HG03139 (cell line): ENCODE results near the gene SUPT7L.

Experiments
- ATAC-seq: cut with Tn5 transposase; IDR thresholded peaks from one replicate; pipeline ENCODE4 v1.9.1; 2021; ENCODE audit not compliant: unreplicated experiment

The SUPT7L gene, protein sequence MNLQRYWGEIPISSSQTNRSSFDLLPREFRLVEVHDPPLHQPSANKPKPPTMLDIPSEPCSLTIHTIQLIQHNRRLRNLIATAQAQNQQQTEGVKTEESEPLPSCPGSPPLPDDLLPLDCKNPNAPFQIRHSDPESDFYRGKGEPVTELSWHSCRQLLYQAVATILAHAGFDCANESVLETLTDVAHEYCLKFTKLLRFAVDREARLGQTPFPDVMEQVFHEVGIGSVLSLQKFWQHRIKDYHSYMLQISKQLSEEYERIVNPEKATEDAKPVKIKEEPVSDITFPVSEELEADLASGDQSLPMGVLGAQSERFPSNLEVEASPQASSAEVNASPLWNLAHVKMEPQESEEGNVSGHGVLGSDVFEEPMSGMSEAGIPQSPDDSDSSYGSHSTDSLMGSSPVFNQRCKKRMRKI

DNA sequence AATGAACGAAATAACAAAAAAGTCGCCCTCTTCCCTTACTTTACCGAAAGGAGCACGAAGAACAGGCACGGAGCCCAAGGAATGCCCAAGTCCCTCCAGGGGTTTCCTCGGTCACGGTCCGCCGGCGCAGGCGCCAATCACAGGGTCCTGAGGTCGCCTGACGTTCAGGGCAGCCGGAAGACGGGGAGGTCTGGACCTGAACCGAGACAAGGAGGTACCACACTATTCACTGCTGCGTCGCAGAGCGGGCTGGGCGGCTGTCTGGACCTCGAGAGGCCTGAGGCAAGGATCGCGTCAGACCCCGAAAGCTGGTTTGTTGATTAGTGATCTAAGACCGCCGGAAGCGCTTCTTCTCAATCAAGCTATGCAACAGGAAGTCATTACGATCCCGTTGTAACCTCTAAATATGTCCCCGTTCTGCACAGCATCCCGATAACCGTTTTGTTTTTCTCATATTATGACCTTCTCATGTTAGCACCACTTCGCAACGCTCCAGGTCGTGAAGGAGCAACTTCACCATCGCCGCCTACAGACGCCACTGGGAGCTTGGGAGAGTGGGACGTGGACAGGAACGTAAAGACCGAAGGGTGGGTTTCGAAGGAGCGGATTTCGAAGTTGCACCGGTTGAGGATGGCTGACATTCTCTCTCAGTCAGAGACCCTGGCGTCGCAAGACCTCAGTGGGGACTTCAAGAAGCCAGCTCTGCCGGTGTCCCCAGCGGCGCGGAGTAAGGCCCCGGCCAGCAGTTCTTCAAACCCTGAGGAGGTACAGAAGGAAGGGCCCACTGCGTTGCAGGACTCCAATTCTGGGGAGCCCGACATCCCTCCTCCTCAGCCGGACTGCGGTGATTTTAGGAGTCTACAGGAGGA, at the start of gene SUPT7L, which contains the start of gene SLC4A1AP:
Gene SUPT7L (minus strand): TSS at position 330 of the 869 bp plus-strand sequence. CDS start 1,422 bp downstream, outside the sequence.
Gene SLC4A1AP (plus strand): TSS at position 605 of the 869 bp plus-strand sequence. CDS start 26 bp downstream, at position 631.
- ATAC-seq: peak; percentile 46

DNA sequence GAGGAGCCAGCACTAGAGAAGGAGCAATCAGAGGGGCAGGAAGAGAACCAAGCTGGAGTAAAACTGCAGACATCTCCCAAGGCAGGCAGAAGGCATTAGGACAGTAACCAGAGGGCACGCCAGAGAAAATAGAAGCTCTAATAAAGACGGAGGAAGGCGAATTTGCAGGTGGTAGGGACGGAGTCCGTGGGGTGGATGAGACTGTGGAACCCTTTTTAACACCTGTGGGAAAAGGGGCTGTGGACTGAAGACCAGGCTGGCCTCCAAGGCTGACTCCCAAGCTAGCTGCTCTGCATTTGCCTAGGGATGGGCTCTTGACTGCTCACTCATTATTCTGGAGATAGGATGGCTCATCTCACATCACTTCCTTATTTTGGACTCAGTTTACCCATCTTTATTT, 49.8 kb upstream of the SUPT7L start:
- no peak for ATAC-seq

DNA sequence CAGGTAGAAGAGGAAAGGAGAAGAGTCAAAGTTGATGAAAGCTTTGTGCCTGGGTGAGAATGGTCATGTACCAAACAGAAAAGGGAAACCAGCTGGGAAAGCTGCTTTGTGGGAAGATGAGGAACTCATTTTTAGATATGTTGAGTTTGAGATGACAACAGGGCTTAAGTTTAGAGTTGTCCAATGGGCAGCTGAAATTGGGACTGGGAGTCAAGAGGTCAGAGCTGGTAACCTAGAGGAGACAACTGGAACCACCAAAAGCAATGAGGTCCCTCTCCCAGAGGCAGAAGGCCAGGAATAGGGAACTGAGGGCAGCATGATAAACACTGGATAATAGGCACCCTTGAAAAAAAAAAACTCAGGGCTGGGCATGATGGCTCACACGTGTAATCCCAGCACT, 49.1 kb upstream of the SUPT7L start:
- no peak for ATAC-seq

DNA sequence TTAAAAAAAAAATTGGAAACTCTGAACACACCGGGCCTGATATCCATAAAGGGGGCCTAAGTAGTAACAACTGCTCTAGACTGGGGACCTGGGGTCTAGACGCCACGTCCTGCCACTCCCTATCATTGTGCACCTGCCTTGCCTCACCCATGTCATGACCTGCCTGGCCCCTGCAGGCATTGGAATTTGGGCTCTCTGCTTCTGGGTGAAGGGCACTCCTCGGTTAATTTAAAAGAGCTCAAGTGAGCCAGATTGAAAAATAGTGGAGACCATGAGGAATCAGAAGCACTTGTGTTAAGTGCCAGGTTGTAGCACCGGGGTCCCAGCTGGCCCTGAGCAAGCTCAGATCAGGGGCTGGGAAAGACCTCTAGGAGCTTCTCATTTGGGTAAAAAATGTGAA, 48.4 kb upstream of the SUPT7L start:
- no peak for ATAC-seq

DNA sequence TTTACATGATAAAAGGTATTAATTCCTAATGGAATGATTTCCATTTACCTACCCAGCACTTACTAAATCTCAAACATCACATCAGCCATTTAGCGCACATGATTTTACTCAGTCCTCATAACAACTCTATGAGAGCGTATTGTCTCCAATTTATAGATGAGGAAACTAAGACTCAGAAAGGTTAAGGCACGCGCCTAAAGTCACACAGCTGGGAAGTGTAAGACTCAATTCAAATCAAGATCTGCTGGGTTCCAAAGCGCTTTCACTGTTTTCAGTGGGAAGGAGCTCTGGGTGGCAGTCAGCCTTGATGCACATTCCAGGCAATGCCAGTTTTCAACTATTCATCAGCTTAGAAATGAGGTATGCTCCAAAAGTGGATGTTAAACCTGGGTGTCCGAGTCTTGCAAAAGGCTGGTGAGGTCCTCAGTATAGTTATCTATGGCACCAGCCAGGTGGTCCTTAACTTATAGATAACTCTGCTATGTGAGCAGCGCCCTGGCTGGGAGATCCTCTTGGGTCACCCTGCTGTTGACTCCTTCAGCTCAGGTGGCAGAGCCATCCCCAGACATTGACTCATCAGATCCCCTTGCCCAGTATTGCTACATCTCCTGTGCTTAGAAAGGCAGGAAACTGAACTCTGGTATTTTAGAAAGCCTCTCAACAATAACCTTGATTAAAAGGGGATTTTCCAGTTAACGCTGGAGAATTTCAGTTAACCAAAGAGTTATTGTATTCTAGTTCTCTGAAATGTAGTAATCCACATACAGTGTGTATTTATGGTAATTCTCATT, 47.4 kb upstream of the SUPT7L start:
- no peak for ATAC-seq

DNA sequence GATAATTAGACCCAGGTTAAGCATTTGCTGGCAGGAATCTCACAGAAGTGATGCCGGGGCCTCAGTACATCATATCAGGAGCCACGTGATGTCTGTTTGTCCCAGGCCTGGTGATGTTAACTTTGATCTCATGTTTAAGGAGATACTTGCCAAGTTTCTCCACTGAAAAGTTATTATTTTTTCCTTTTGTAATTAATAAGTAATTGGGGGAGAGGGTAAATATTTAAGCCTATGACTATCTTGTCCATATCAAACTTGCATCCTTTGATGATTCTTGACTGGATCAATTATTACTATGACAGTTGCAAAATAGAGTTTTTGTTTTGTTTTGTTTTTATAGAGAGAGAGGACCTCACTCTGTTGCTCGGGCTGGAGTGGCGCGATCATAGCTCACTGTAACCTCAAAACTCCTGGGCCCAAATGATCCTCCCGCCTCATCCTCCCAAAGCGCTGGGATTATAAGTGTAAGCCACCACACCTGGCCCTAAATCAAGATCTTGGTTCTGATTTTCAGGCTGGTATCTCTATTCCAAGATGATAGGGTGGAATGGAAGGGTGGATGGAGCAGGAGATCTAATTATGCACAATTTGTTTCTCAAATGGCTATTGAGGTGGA, 46.7 kb upstream of the SUPT7L start:
- no peak for ATAC-seq

DNA sequence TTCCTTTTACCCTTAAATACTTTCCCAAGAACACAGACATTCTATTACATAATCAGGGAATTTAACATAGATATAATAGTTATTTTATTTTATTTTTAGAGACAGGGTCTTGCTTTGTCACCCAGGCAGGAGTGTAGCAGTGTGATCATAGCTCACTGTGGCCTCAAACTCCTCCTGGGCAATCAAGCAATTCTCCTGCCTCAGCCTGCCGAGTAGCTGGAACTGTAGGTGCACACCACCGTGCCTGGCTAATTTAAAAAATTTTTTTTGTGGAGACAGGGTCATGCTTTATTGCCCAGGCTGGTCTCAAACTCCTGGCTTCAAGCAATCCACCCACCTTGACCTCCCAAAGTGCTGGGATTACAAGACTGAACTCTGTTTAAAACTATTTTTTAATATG, 45.9 kb upstream of the SUPT7L start:
- ATAC-seq: no peak

DNA sequence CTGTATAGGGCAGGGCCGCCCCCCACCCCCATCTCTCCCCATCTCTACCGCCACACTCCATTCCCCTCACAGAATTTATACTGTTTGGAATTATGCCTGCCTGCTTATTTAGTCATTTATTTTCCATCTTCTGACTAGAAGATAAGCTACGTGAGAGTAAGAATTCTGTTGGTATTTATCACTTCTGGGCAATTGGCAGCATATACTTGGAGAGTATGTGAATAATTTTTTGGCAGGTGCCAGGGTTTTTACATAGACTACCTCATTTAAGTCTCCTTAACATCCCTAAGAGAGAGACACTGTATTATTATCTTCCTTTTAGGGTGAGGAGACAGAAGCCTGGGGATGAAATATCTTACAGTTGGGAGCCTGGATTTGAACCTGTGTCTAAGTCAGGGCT, 45.3 kb upstream of the SUPT7L start:
- no peak for ATAC-seq

DNA sequence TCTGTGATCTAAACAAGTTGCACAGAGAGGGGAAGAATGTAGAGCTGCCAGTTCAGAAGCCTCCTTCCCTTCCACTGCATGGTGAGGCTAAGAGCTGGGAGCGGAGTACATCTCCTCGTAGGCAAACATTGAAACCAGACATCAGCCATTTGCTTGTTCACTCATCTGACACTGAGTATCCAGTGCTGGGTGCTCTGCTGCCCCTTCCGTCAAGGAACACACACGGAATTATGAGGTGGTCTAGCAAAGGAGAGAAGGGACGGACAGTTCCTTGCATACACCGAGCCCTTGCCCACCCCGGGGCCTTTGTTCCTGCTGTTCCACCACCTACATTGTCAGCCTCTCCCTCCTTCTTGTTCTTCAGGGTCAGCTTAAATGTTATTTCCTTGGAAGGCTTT, 44.8 kb upstream of the SUPT7L start:
- no peak for ATAC-seq

DNA sequence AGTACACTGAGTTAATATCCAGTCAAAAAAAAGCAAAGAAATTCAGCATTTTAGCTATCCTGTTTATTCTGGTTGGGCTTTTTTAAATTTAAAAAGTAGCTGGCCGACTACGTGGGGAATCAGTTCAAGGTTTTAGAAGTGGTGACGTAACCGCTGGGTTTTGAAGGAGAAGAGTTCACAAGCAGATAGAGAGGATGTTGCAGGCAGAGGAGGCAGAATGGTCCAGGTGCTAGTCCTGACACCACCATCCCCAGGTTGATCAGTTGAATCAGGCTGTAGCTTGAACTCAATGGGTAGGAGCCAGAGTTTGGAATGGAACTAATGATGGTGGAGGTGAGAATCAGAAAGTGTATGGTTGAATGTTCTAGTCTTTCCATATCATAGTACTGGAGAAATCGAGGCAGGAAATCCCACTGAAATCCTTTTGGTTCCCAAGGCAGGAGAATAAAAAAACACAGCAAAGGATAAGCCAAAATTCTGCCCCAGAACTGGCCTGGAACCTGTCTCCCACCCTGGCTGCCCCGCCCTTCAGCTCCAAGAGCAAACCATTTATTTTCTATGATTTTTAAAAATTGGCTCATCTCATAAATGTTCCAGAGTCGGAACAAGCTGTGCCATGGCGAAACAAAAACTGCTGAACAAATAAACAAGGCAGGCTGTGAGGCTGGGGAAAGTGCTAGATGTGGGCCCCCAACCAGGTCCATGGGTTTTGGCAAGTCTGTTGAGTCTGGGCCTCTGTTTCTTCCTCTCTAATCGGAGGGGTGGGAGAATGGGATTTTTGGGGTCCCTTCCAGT, 44.2 kb upstream of the SUPT7L start:
- ATAC-seq: no peak

DNA sequence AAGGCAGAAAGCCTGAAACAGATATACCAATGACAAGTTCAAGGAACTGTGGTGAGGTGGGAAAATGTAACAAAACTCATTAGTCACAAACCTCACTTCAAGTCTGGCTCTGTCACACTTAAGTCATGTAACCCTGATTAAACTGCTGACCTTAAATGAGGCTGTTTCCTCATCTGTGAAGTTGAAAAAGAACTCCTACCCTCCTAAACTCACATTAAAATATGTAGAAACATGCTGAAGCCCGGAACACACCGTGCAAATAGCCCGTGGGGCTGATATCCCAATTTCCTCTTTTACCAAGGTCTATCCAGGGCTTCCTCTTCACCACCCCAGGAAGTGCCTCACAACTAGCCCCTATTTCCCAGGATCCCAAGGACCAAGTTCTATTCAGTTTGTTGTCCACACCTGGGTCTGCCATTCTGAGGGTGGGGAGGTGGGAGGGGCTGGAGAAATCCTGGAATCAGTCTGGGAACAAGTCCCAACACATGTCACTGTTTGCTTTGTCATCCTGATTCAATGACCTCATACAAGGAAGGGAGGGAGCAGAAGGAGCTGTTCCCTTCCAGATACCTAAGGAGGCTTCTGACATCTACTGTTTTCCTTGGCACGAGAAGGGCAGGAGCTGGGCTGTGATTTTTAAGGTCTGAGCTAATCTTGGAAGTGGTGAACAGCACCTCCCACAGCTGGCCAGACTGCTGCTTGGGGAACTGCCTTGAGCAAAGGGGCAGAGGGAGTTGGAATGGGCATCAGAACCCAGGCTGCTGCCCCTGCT, 42.6 kb upstream of the SUPT7L start:
- no peak for ATAC-seq

DNA sequence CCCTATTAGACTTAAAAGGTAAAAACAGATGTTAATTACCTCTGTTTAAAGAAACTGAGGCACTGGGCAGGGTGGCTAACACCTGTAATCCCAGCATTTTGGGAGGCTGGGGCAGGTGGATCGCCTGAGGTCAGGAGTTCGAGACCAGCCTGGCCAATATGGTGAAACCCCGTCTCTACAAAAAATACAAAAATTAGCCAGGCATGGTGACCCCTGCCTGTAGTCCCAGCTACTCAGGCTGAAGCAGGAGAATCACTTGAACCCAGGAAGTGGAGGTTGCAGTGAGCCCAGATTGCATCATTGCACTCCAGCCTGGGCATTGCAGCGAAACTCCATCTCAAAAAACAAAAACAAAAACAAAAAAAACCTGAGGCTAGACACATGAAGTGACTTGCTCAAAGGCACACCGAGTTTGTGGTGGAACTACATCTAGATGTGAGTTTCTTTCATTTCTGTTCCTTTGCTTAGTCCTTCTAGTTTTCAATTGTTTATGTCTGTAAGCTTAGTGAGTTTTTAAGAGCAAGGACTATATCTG, 41.0 kb upstream of the SUPT7L start:
- ATAC-seq: no peak

DNA sequence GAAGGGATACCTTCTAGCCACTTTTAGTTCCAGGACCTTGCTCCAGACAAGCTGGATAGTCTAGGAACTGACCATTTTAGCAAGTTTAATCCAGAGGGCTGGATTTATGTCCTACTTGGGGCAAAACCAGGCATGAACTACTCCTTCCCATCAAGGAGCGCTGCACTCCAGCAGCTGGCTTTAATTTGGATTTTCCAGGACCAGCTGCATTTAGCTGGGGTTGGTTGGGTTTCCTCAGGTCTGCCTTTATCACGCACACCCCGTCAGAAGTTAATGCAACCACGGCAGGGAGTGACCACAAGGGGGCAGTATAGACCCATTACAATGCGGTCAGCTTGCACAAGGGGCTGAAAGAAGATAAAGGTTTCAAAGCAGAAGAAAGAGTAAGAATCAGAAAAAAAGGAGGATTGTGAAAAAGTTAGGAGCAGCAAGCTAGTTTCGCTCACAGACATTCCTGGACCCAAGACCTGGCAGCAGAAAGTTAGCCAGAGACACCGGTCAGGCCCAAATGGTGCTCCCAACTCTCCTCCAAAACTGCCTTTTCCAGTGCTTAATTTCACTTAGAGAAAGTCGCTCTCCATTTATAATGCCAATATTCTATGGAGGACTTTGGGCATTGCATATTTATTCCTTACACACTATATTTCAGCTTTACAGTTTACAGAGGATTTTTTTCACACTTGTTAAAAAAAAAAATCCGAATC, 40.4 kb upstream of the SUPT7L start:
- no peak for ATAC-seq

DNA sequence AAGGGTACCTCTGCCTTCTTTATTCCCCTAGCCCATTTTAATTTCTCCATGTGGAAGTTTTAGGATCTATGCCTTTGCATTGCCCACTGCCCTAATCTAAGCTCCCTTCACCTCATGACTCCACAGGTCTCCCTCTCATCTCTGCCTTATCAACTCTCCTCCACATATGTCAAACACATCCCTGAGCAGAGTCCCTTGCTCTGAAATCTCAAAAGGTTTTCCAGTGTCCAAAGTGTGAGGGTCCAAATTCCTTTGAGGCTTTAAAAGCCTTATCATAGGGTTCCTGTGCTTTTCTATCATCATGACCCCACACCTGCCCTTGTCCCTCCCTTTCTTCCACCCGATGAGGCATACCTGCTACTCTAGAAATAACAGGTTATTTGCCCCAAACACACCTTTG, 38.9 kb upstream of the SUPT7L start:
- ATAC-seq: no peak

DNA sequence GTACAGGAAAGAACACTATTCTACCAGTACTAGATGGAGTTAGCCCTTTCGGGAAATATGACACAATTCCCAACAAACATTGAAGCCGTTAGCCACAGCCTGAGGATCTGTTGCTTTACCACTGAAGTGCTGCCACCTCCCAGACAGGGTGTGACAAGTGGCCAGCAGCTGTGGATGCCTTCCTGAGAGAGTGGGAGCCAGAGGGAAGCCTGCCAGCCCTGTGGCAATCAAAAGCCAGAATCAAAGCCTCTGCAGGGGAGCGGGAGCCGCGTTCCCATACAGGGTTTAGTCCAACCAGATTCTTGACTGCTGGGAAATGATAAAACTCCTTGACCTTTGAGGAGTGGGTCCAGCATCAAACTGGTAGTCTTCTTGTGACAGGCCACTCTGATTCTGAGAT, 38.3 kb upstream of the SUPT7L start:
- ATAC-seq: no peak

DNA sequence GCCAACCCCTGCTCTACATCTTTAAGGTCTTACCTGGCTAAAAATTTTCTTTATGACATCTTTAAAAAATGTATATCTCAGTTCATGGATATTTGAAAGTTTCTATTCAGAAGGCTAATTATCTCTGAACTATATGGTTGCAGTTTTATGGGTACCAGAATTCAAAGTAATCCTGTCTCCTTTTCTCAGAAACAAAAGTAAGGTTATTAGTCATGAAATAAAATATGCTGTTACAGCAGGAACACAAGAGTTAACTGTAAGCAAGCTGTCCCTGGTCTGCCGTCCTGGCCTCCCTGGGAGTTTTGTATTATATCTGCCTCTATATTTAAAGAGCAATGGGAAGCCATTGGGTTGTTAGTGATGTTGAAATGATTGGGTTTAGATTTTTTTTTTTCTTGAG, 34.2 kb upstream of the SUPT7L start:
- no peak for ATAC-seq

DNA sequence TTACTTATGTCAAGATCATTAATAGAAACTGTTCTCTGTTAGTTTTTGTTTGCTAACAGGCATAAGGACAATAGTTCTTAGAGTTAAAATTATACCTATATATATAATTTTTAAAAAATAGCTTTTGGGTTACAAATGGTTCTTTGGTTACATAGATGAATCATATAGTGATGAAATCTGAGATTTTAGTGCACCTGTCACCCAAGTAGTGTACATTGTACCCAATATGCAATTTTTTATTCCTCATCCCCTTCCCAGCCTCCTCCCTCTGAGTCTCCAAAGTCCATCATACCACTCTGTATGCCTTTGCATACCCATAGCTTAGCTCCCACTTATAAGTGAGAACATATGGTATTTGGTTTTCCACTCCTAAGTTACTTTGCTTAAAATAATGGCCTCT, 26.6 kb upstream of the SUPT7L start:
- no peak for ATAC-seq

DNA sequence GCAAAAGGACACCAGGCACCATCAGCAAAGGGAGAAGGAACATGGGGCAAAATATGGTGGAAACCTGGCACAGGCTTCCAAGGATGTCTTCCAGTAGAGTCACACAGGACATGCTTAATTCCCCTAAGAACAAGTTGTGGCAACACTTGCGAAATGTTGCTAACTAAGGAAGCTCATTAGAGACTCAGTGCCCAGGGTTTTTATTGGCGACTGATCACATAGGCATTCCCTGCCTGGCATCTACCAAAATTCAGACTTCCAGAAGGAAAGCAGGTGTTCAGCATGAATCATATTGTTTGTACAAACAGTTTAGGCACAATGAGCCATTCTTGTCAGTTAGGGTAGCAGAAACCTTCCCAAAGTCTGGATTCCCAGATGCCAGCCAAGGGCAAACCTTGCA, 26.0 kb upstream of the SUPT7L start:
- no peak for ATAC-seq
